H1 (cell line): Measurements from ENCODE around the gene TRAK1. TPM values are rescaled to one million over a fixed set of nuclear protein-coding genes. Genes with fewer than 3 reads are reported as not detected.

Experiments used
- CTCF ChIA-PET: fragments of 300-600 bp; sonication (Branson Sonifier 250); formaldehyde crosslinking; loops from one replicate; lab custom pipeline; 2021; ENCODE audit not compliant: partially characterized antibody; lab: Charles Lee
- POLR2A ChIA-PET: fragments of 300-600 bp; sonication (Branson Sonifier 250); formaldehyde crosslinking; loops from one replicate; lab custom pipeline; 2021; ENCODE audit warnings: inconsistent platforms; ENCODE audit not compliant: partially characterized antibody; lab: Charles Lee
- DNase-seq, 2 experiments: peaks; one replicate each; pipeline versions ENCODE4 v3.0.0 to v3.0.0-alpha.2; 2010 to 2022; ENCODE audit warnings: low spot score in 2 of 2, low read depth in 1 of 2, mixed read lengths in 1 of 2
- FAIRE-seq: peaks from 2 replicates; lab custom pipeline; 2011; peaks lifted over from hg19 to GRCh38; lab: Jason Lieb, UNC
- H2AFZ ChIP-seq: 2 replicates; pipeline ENCODE4 v1.8.1; 2012; ENCODE audit warnings: low read length, inconsistent platforms
- H2AK5ac ChIP-seq: 2 replicates; pipeline ENCODE4 v1.6.1; 2013; ENCODE audit warnings: low read depth, low read length
- H2BK120ac ChIP-seq: replicated peaks from 2 replicates; pipeline ENCODE3; 2013; ENCODE audit warnings: low read depth, low read length, inconsistent platforms
- H2BK12ac ChIP-seq: 2 replicates; pipeline ENCODE4 v1.6.1; 2013; ENCODE audit warnings: low read depth, low read length
- H2BK15ac ChIP-seq: 2 replicates; pipeline ENCODE4 v1.6.1; 2013; ENCODE audit warnings: low read length
- H2BK20ac ChIP-seq: 2 replicates; pipeline ENCODE4 v1.6.1; 2013; ENCODE audit warnings: low read length
- H2BK5ac ChIP-seq: 2 replicates; pipeline ENCODE4 v1.6.1; 2013; ENCODE audit warnings: low read depth, low read length
- H3K14ac ChIP-seq: 2 replicates; pipeline ENCODE4 v1.6.1; 2013; ENCODE audit warnings: inconsistent platforms; ENCODE audit not compliant: insufficient read length
- H3K18ac ChIP-seq: 2 replicates; pipeline ENCODE4 v1.6.1; 2013; ENCODE audit warnings: low read length; ENCODE audit errors: extremely low read depth
- H3K23ac ChIP-seq: 2 replicates; pipeline ENCODE4 v1.6.1; 2013; ENCODE audit warnings: inconsistent platforms; ENCODE audit not compliant: insufficient read length
- H3K23me2 ChIP-seq: 2 replicates; pipeline ENCODE4 v1.6.1; 2013; ENCODE audit warnings: low read depth, low read length
- H3K27ac ChIP-seq: 2 replicates; pipeline ENCODE4 v1.6.1; 2011; ENCODE audit warnings: low read depth, low read length, inconsistent platforms
- H3K27me3 ChIP-seq, 4 experiments: replicated peaks in 1 of 4; 1 replicate in 1 of 4; 2 replicates in 3 of 4; pipeline versions ENCODE4 v1.6.1 to v1.8.1; 2011 to 2013; ENCODE audit warnings: low read length in 3 of 4, mild to moderate bottlenecking in 3 of 4, inconsistent platforms in 2 of 4, mixed read lengths in 2 of 4, moderate library complexity in 1 of 4; ENCODE audit not compliant: control insufficient read depth in 3 of 4, insufficient read depth in 3 of 4; ENCODE audit errors: extremely low read depth in 1 of 4
- H3K36me3 ChIP-seq, 4 experiments: 2 replicates each; pipeline versions ENCODE4 v1.6.1 to v1.8.1; 2011 to 2013; ENCODE audit warnings: mild to moderate bottlenecking in 4 of 4, low read length in 3 of 4, moderate library complexity in 2 of 4, control low read depth in 1 of 4, inconsistent platforms in 1 of 4; ENCODE audit not compliant: insufficient read depth in 4 of 4, control insufficient read depth in 2 of 4
- H3K4ac ChIP-seq: replicated peaks from 2 replicates; pipeline ENCODE3; 2013; ENCODE audit warnings: low read length, low read depth, mixed read lengths, inconsistent platforms; ENCODE audit not compliant: insufficient read length
- H3K4me1 ChIP-seq, 4 experiments: replicated peaks in 1 of 4; 1 replicate in 1 of 4; 2 replicates in 3 of 4; pipeline versions ENCODE4 v1.6.1 to v1.8.1; 2011 to 2013; ENCODE audit warnings: low read length in 3 of 4, inconsistent platforms in 2 of 4, mixed read lengths in 1 of 4; ENCODE audit not compliant: insufficient read depth in 4 of 4, control insufficient read depth in 3 of 4
- H3K4me2 ChIP-seq, 2 experiments: 2 replicates each; pipeline versions ENCODE4 v1.6.1 to v1.8.1; 2011 to 2013; ENCODE audit warnings: low read depth in 2 of 2, low read length in 2 of 2, control low read depth in 1 of 2, inconsistent platforms in 1 of 2, mild to moderate bottlenecking in 1 of 2; ENCODE audit not compliant: insufficient read depth in 1 of 2
- H3K4me3 ChIP-seq, 4 experiments: fragments of 200-600, 300-600 bp in 1 of 4; sonication (generic), shearing (Covaris generic), sonication (Bioruptor Twin) in 1 of 4; 2 replicates each; pipeline versions ENCODE4 v1.5.1 to v1.8.1; 2011 to 2016; ENCODE audit warnings: low read length in 4 of 4, low read depth in 3 of 4, control low read depth in 2 of 4, inconsistent platforms in 2 of 4, mild to moderate bottlenecking in 2 of 4, mixed read lengths in 1 of 4, moderate library complexity in 1 of 4; ENCODE audit not compliant: insufficient read depth in 2 of 4; ENCODE audit errors: extremely low read depth in 1 of 4
- H3K56ac ChIP-seq: replicated peaks from 2 replicates; pipeline ENCODE3; 2013; ENCODE audit warnings: low read depth, mild to moderate bottlenecking, mixed read lengths, low read length, inconsistent platforms; ENCODE audit not compliant: insufficient read length
- H3K79me1 ChIP-seq: 2 replicates; pipeline ENCODE4 v1.6.1; 2013; ENCODE audit warnings: low read depth, low read length, control low read depth
- H3K79me2 ChIP-seq, 2 experiments: 2 replicates each; pipeline versions ENCODE4 v1.6.1 to v1.8.1; 2012 to 2013; ENCODE audit warnings: low read length in 2 of 2, mild to moderate bottlenecking in 2 of 2, inconsistent platforms in 1 of 2; ENCODE audit not compliant: insufficient read depth in 2 of 2, control insufficient read depth in 1 of 2
- H3K9ac ChIP-seq, 4 experiments: replicated peaks in 1 of 4; 1 replicate in 1 of 4; 2 replicates in 3 of 4; pipeline versions ENCODE4 v1.6.1 to v1.8.1; 2011 to 2013; ENCODE audit warnings: low read depth in 3 of 4, low read length in 3 of 4, control low read depth in 2 of 4, mild to moderate bottlenecking in 2 of 4, moderate library complexity in 2 of 4, inconsistent platforms in 1 of 4; ENCODE audit errors: extremely low read depth in 1 of 4
- H3K9me3 ChIP-seq, 2 experiments: 2 replicates each; pipeline versions ENCODE4 v1.6.1 to v1.8.1; 2012 to 2013; ENCODE audit warnings: mild to moderate bottlenecking in 2 of 2, moderate library complexity in 2 of 2, control low read depth in 1 of 2, inconsistent platforms in 1 of 2, low read depth in 1 of 2, low read length in 1 of 2, mixed read lengths in 1 of 2; ENCODE audit not compliant: insufficient read depth in 2 of 2
- H4K20me1 ChIP-seq, 2 experiments: replicated peaks in 1 of 2; 2 replicates each; pipeline versions ENCODE3 to v1.8.1; 2011 to 2013; ENCODE audit warnings: inconsistent platforms in 2 of 2, low read length in 2 of 2, mild to moderate bottlenecking in 1 of 2; ENCODE audit not compliant: insufficient read depth in 2 of 2, control insufficient read depth in 1 of 2
- H4K5ac ChIP-seq: 2 replicates; pipeline ENCODE4 v1.6.1; 2013; ENCODE audit warnings: low read length, low read depth, mixed read lengths, inconsistent platforms; ENCODE audit not compliant: insufficient read length
- H4K8ac ChIP-seq: 2 replicates; pipeline ENCODE4 v1.8.0; 2013; ENCODE audit warnings: mild to moderate bottlenecking, moderate library complexity, low read length, inconsistent platforms; ENCODE audit not compliant: insufficient read depth; ENCODE audit errors: extremely low read depth
- H4K91ac ChIP-seq: replicated peaks from 2 replicates; pipeline ENCODE3; 2013; ENCODE audit warnings: low read length, mixed read lengths, inconsistent platforms; ENCODE audit not compliant: insufficient read length
- ASH2L ChIP-seq: fragments of 200-600, 300-600 bp; sonication (generic); IDR thresholded peaks from one replicate; pipeline ENCODE4 v1.7.1; 2017; ENCODE audit warnings: low read length
- CEBPB ChIP-seq: IDR thresholded peaks from 2 replicates; pipeline ENCODE4 v1.6.1; 2012; ENCODE audit warnings: low read depth, low read length
- EGR1 ChIP-seq: IDR thresholded peaks from 2 replicates; pipeline ENCODE4 v1.6.1; 2011; ENCODE audit warnings: low read depth, low read length, borderline replicate concordance
- NANOG ChIP-seq: IDR thresholded peaks from 2 replicates; pipeline ENCODE4 v1.6.1; 2011; ENCODE audit warnings: low read length, low read depth, mild to moderate bottlenecking, inconsistent platforms; ENCODE audit not compliant: insufficient read depth, poor library complexity, severe bottlenecking
- SAP30 ChIP-seq: fragments of 300-600 bp; sonication (generic); IDR thresholded peaks from 2 replicates; pipeline ENCODE4 v1.7.1; 2012; ENCODE audit warnings: low read length, moderate library complexity, mild to moderate bottlenecking, inconsistent platforms; ENCODE audit not compliant: insufficient read depth, insufficient replicate concordance
- SIRT6 ChIP-seq: IDR thresholded peaks from one replicate; pipeline ENCODE4 v1.7.1; 2012; ENCODE audit warnings: low read length, inconsistent platforms
- WGBS, 2 experiments: shearing (Covaris generic) in 1 of 2; methylation state at CpG; one replicate each; pipeline versions ENCODE4 v1.1.6 to v1.1.7; 2013 to 2015; ENCODE audit warnings: low lambda C conversion rate in 2 of 2, mixed read lengths in 2 of 2, inconsistent platforms in 1 of 2, low coverage in 1 of 2, missing lambda C conversion rate in 1 of 2; ENCODE audit not compliant: insufficient replicate concordance in 2 of 2, insufficient coverage in 1 of 2, insufficient read length in 1 of 2; ENCODE audit errors: extremely low coverage in 1 of 2, missing lambda C conversion rate in 1 of 2; 5-methylcytosine and 5-hydroxymethylcytosine counted together
- polyA plus RNA-seq, 7 experiments: library from polyadenylated mRNA; depleted of rRNA in 3 of 7; stranded (reverse) in 5 of 7; unstranded in 2 of 7; fragments of >200 nt in 5 of 7; fragments of 200-250 nt in 2 of 7; gene quantifications; 1 replicate in 5 of 7; 2 replicates in 1 of 7; 4 replicates in 1 of 7; pipeline versions ENCODE4 v1.2.1 to v1.2.3, GENCODE V29; 2011 to 2013; ENCODE audit warnings: missing spikeins in 2 of 7, mixed read lengths in 2 of 7
- total RNA-seq: library from RNA; stranded (reverse); fragmentation: NEBNext Ultra II Directional; extraction: Animal tissue kit (Norgen Biotek cat#: 25700); gene quantifications from 2 replicates; pipeline ENCODE4 v1.2.1, GENCODE V29; 2021

TRAK1 gene
- total and polyA plus RNA-seq, 2 of the 8 experiments (the other 6 are each of a cell fraction or from before 2014, with no cell fraction given): 21.3 to 32.7 TPM

- no peak overlapping the region for H3K9ac ChIP-seq
- no peak overlapping the region for H2AK5ac ChIP-seq
- no peak overlapping the region for H2AFZ ChIP-seq
- no peak overlapping the region for H2BK5ac ChIP-seq
- 93% methylated on average over 4 of the region's 4 CpGs; no CpG with 5 or more reads in 1 of the 2 experiments for WGBS, 2 experiments
- no peak overlapping the region for H2BK20ac ChIP-seq
- peaks cover 0 to 5% (median 2%) of the 10 kb centered on the region in 4 experiments; a peak in 3 of 8 replicates for H3K36me3 ChIP-seq
- no peak overlapping the region for H4K8ac ChIP-seq
- H2BK12ac ChIP-seq: no peak overlapping the region
- peaks cover 0 to 4% of the 10 kb centered on the region in 2 experiments for H4K20me1 ChIP-seq
- H3K4me2 ChIP-seq: no peak overlapping the region
- H3K4me3 ChIP-seq: no peak overlapping the region
- DNase-seq (no peak), FAIRE-seq (no peak)
- no peaks in the 10 kb centered on the region for H3K23me2 ChIP-seq
- H3K27me3 ChIP-seq: no peaks in the 10 kb centered on the region
- H3K18ac ChIP-seq: no peak overlapping the region
- H3K4ac ChIP-seq: no peak overlapping the region
- H3K9me3 ChIP-seq: no peaks in the 10 kb centered on the region
- no peak overlapping the region for H2BK15ac ChIP-seq
- H3K27ac ChIP-seq: no peak overlapping the region
- H3K4me1 ChIP-seq: peaks cover 0 to 5% (median 2%) of the 10 kb centered on the region in 4 experiments; a peak in 2 of 7 replicates
- H3K56ac ChIP-seq: no peak overlapping the region
- no peak overlapping the region for H2BK120ac ChIP-seq
- H3K23ac ChIP-seq: no peak overlapping the region
- ChIA-PET CTCF (no interaction called here), POLR2A (no interaction called here)
- no peak overlapping the region for H4K5ac ChIP-seq
- H3K79me1 ChIP-seq: no peaks in the 10 kb centered on the region; the same call in 1 of the 2 replicates
- no peaks in the 10 kb centered on the region for H3K79me2 ChIP-seq
- H3K14ac ChIP-seq: no peak overlapping the region
- no peak overlapping the region for H4K91ac ChIP-seq
- TF ChIP-seq EGR1 (no peak), SIRT6 (no peak), ASH2L (no peak), SAP30 (no peak), NANOG (no peak), CEBPB (no peak)
These were observed 125.1 kb downstream of the TRAK1 start for GRCh38 chr3:42216302-42216701.
